ENCODE results near the gene USH2A. TPM values are rescaled to one million over a fixed set of nuclear protein-coding genes. Genes with fewer than 3 reads are reported as not detected.
A peak's percentile ranks its signal among the peaks of the same experiment; 100 is the strongest.

Gene USH2A
- total RNA-seq, 1 experiment from 2014 or later = 0.80 TPM

DNA sequence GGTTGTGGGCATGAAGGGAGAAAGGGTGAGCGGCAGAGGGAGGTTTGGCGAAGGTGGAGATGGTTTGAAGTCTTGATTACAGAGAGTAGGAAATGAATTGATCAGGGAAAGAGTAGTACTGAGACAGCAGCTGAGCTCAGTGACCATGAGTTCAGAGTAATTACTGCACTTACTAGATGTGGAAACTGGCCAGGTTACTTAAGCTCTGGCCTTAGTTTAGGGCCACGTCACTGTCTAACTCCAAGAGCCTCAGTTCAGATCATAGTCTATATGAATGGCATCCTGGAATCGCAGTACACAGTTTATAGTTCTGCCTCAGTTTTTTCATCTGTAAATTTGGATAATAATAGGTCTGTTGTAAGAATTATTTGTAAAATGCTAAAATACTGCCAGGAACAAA is 778.1 kb downstream of the USH2A start:
- DNase-seq = no peak
- H3K36me3 ChIP-seq (replicated peaks; ENCODE audit: control insufficient read depth, insufficient read depth, low read length) = no peaks in the 10 kb centered on the region
- H3K27me3 ChIP-seq (ENCODE audit: control insufficient read depth, insufficient read depth, low read length) = no peaks in the 10 kb centered on the region
- H3K4me3 ChIP-seq (ENCODE audit: insufficient read depth, low read depth, low read length) = no peak overlapping the region

DNA sequence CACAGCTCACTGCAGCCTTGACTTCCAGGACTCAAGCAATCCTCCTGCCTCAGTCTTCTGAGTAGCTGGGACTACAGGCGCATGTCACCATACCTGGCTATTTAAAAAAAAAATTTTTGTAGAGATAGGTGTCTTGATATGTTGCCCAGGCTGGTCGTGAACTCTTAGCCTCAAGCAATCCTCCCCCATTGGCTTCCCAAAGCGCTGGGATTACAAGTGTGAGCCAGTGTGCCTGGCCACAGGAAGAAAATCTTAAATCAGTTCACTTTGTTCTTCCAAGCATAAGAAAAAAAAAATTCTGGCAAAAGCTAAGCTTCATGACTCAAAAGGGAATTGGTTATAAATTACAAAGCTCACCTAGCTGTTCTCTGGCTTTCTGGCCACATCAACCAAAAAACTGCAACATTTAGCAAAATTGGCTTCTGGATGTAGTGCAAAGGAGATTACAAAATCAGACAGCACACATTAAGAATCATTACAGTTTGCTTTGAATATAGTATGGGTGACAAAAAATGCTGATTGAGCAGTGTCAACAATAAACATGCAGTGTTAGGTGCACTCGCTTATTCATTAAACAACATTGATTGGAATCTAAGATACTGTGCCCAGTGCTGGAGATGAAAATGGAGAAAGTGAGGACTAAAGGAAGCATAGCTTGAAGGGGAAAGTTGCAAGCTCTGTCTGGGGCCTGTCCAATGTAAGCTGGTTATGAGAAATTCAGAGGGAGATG is 779.5 kb downstream of the USH2A start:
- DNase-seq = no peak
- Histone ChIP-seq H3K4me3 (ENCODE audit: insufficient read depth, low read depth, low read length) (no peak overlapping the region), H3K27me3 (ENCODE audit: control insufficient read depth, insufficient read depth, low read length) (no peaks in the 10 kb centered on the region), H3K36me3 (replicated peaks; ENCODE audit: control insufficient read depth, insufficient read depth, low read length) (no peaks in the 10 kb centered on the region)

DNA sequence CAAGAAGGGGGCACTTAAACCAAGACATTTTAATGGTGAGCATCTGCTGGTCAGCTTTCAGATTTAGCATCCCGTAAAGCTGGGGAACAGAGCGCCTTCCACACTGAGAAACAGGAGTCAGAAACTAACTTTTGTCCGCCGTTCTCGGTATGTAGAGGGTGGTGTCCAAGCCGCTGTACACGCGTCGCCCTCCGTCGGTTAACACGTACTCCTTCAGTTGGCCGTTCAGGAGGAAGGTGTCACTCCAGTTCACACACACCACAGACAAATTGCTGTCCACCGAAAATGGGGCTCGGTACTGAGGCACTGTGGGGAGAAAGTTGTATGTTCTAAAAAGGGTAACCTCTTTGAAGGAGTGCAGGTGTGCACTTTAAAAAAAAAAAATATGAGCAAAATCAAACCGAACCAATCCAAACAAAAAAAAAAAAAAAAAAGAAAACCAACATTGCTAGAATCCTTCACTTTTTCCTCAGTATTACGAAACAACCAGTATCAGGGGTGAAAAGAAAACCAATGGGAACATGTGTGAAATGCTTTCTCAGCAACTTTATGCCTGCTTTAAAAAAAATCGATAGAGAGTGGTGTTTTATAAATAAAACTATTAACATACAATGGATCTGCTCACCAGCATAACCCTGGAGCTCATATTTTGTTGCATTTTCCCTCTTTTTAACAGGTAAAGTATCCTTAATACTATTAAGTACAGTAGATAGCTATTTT is 782.7 kb downstream of the USH2A start:
- DNase-seq = no peak
- Histone ChIP-seq H3K4me3 (ENCODE audit: insufficient read depth, low read depth, low read length) (no peak overlapping the region), H3K36me3 (replicated peaks; ENCODE audit: control insufficient read depth, insufficient read depth, low read length) (no peaks in the 10 kb centered on the region), H3K27me3 (ENCODE audit: control insufficient read depth, insufficient read depth, low read length) (no peaks in the 10 kb centered on the region)

DNA sequence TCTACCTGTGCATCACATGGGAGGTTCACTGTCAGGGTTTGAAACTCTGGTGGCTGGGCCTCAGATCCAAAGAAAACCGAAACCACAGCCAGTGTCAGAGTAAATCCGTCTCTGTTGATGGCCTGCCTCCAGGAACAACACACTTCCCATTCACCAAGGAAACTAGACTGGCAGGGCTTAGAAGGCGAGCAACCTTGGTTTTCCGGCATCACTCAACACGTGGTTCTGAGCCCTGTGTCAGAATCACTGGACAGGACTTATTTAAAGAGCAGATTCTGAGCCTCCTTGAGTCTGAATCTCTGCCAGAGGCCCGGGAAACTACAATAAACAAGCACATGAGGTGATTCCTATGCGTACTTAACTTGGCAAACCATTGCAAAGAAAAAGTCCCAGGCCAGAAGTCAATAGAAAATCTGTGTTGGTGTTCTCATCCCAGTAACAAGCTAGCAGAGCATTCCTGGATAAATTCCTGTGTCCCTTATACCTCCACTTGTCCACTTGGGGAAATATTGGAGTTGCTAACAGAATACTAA is 786.1 kb downstream of the USH2A start:
- DNase-seq = peak; percentile 8
- no peaks in the 10 kb centered on the region for H3K27me3 ChIP-seq (ENCODE audit: control insufficient read depth, insufficient read depth, low read length)
- no peak overlapping the region for H3K4me3 ChIP-seq (ENCODE audit: insufficient read depth, low read depth, low read length)
- H3K36me3 ChIP-seq (replicated peaks; ENCODE audit: control insufficient read depth, insufficient read depth, low read length) = no peaks in the 10 kb centered on the region

DNA sequence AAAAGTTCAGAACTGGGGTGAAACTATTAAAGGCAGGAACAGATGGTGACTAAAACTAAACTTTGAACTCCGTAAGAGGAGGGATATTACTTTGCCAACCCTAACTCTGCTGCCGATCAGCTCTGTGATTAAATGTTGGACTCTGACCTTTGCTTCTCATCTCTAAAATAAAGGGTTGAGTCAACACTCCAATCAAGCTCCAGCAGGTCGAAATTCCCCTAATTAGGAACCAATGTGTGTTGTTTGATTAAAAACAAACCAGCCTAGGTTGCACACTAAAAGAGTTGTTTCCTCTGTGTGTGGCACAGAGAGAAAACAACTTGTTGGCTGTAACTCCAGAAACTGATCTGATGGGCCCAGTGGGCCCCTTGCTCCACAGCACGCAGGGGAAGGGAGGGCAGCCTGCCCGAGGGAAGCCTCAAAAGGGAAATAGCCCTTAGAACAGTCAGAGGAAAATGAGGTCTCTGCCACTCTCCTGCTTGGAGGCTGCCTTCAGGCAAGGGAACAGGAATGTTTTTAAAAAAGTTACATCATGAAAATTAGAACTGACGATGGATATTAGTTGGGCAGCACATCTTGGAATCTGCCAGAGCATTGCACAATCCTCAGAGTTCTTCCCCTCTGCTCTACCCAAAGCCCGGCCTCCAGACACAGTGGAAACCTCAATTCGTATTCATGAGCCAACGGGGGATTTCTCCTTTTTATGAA is 786.8 kb downstream of the USH2A start:
- Histone ChIP-seq H3K4me3 (ENCODE audit: insufficient read depth, low read depth, low read length) (no peak overlapping the region), H3K27me3 (ENCODE audit: control insufficient read depth, insufficient read depth, low read length) (no peaks in the 10 kb centered on the region), H3K36me3 (replicated peaks; ENCODE audit: control insufficient read depth, insufficient read depth, low read length) (no peaks in the 10 kb centered on the region)
- peak; percentile 21 for DNase-seq

DNA sequence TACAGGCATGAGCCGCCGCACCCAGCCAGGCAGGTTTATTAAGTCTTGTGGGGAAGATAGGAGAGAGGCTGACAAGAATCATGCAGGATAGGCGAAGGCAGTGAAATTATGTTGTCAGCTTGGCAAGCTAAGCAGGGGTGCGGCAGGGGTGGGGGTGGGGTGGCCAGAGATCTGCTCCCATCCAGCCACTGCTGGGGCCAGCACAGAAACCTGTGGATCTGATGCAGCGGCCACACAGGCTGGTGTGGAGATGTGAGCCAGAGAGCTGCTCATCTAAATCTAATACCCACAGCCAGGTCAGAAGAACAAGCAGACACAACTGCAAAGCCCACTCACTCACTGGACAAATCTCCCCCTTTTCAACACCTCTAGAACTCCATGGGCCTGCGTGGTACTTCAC is 787.4 kb downstream of the USH2A start:
- Histone ChIP-seq H3K4me3 (ENCODE audit: insufficient read depth, low read depth, low read length) (no peak overlapping the region), H3K36me3 (replicated peaks; ENCODE audit: control insufficient read depth, insufficient read depth, low read length) (no peaks in the 10 kb centered on the region), H3K27me3 (ENCODE audit: control insufficient read depth, insufficient read depth, low read length) (no peaks in the 10 kb centered on the region)
- no peak for DNase-seq

DNA sequence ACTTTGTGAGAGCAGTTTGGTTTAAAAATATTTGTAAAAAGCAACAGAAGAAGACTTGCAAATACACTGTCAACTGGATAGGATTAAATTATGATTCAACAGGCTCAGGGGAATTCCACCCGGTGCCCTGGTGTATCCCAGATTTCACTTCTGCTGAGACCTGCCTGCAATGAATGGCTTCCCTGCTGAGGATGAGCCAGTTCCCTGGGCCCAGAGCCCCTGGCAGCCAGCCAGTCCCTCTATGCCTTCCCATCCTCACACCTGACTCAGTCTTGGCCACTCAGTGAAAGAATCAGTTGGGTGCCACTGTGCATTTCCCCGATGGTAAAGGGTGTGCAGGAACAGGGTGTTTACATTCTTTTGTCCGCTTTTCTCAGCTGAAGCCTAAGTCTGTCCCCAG is 791.8 kb downstream of the USH2A start:
- no peak overlapping the region for H3K4me3 ChIP-seq (ENCODE audit: insufficient read depth, low read depth, low read length)

DNA sequence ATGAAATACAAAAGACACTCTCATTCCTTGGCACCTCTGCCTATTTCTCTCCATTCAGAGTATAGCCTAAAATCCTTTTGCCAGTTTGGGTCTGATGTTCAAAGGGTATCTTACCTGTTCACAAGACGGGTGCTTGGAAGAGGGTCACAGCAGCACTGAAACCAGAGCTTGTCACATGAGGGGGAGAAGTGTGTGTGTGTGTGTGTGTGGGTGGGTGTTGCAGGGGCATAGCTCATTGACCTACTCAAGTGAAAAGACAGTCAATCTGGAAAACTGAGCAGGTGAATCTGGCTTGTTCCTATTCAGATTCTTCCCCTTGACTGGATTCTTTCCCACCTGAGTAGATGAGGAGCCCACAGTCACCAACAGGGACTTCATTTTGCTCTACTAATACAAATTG is 792.2 kb downstream of the USH2A start:
- DNase-seq = no peak
- H3K36me3 ChIP-seq (replicated peaks; ENCODE audit: control insufficient read depth, insufficient read depth, low read length) = no peaks in the 10 kb centered on the region
- H3K27me3 ChIP-seq (ENCODE audit: control insufficient read depth, insufficient read depth, low read length) = no peaks in the 10 kb centered on the region
- H3K4me3 ChIP-seq (ENCODE audit: insufficient read depth, low read depth, low read length) = no peak overlapping the region

More for the DNA sequence above, 791.8 kb downstream of the USH2A start:
- no peaks in the 10 kb centered on the region for H3K27me3 ChIP-seq (ENCODE audit: control insufficient read depth, insufficient read depth, low read length)
- no peaks in the 10 kb centered on the region for H3K36me3 ChIP-seq (replicated peaks; ENCODE audit: control insufficient read depth, insufficient read depth, low read length)
- DNase-seq = peak; percentile 36

DNA sequence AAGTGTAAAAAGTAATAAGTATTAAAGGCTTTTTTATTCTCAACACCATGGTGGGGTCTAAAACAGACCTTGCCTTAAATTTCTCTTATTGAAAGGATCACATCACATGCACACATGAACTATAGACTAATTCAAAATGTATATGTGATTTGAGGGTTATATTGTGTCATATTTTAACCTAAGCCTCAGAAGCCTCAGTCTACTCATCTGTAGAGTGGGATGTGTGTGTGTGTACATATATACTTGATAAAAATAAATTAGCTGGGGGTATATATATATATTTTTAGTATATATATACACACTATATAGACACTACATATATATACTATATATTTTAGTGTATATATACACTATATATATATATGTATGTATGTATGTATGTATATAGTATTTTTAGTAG is 797.3 kb downstream of the USH2A start:
- Histone ChIP-seq H3K27me3 (ENCODE audit: control insufficient read depth, insufficient read depth, low read length) (no peaks in the 10 kb centered on the region), H3K36me3 (replicated peaks; ENCODE audit: control insufficient read depth, insufficient read depth, low read length) (no peaks in the 10 kb centered on the region; the same call in 1 of the 2 replicates), H3K4me3 (ENCODE audit: insufficient read depth, low read depth, low read length) (no peak overlapping the region)
- no peak for DNase-seq

DNA sequence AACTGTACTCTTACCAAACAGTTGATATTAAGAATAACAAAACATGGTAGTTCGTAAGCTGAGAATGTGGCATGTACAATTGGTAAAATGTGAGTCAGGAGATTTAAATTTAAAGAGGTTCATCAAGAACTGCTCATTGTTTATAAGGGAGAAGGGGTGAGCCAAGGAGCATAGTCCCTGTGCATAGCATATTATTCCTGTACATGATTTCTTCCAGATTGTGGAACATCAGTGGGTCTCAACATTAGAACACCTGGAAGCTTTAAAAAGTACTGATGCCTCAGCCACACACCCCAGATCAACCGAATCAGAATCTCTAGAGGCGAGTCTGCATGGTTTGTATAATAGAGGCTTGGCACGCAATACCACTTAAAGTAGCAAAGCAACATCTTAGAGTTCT is 800.1 kb downstream of the USH2A start:
- DNase-seq = no peak

DNA sequence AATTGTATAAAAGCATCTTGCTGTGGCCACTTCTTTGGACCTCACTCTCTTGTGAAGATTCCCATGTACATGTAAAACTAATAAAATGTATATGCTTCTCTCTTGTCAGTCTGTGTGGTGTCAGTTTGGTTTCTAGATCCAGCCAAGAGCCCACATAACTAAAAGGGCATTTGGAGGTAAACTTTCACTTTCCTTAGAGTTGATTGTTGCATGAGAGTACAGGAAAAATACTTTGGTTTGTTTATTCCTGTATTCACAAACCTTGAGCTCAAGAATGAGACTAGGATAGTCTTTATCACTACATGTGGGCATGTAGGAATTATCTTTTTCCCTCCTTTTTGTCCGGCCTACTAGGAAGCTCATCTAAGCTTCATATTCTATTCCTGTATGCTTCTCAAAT is 805.3 kb downstream of the USH2A start:
- DNase-seq = no peak
- H3K4me3 ChIP-seq (ENCODE audit: insufficient read depth, low read depth, low read length) = no peak overlapping the region
- peaks cover 5% of the 10 kb centered on the region for H3K36me3 ChIP-seq (replicated peaks; ENCODE audit: control insufficient read depth, insufficient read depth, low read length)
- H3K27me3 ChIP-seq (ENCODE audit: control insufficient read depth, insufficient read depth, low read length) = no peaks in the 10 kb centered on the region

More for the DNA sequence above, 800.1 kb downstream of the USH2A start:
- Histone ChIP-seq H3K36me3 (replicated peaks; ENCODE audit: control insufficient read depth, insufficient read depth, low read length) (peaks cover 3% of the 10 kb centered on the region), H3K27me3 (ENCODE audit: control insufficient read depth, insufficient read depth, low read length) (no peaks in the 10 kb centered on the region), H3K4me3 (ENCODE audit: insufficient read depth, low read depth, low read length) (no peak overlapping the region)

DNA sequence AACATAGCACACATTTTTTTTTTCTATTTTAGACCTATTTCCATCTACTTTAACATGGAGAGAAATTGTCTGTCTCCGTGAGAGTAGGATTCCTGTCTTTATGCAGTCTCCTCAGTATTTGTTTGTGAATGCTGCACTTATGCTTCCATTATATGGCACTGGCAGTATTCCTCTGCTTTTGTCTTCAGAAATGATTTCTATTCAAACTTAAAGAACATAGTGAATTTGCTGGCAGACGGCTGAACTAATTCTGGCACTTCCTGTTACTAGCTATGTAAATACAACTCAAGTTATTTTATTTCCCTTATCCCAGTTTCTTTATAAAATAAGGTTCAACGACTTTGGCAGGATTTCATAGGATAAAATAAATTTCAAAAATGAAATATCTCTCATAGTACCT is 810.9 kb downstream of the USH2A start:
- peaks cover 10% of the 10 kb centered on the region for H3K36me3 ChIP-seq (replicated peaks; ENCODE audit: control insufficient read depth, insufficient read depth, low read length)
- H3K4me3 ChIP-seq (ENCODE audit: insufficient read depth, low read depth, low read length) = no peak overlapping the region
- DNase-seq = no peak

DNA sequence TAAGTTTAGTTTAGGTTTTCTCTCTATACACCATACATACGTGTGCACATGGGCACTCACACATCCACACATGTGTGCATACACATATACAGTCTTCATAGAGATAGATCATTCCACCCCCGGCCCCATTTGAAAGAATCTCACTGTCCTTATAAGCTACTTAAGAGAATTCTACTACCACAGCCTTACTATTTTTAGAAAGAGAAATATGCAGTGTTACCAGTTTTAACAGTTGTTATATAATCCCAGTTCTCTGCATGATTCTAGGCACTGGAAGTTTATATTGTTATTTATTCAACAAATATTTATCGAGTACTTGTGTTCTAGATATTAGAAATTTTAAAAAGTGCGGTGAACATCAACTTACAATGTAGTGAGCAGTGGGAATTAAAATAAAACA is 814.6 kb downstream of the USH2A start:
- Histone ChIP-seq H3K36me3 (replicated peaks; ENCODE audit: control insufficient read depth, insufficient read depth, low read length) (peaks cover 10% of the 10 kb centered on the region), H3K4me3 (ENCODE audit: insufficient read depth, low read depth, low read length) (no peak overlapping the region), H3K27me3 (ENCODE audit: control insufficient read depth, insufficient read depth, low read length) (no peaks in the 10 kb centered on the region)
- DNase-seq = no peak

More for the DNA sequence above, 810.9 kb downstream of the USH2A start:
- H3K27me3 ChIP-seq (ENCODE audit: control insufficient read depth, insufficient read depth, low read length) = no peaks in the 10 kb centered on the region

DNA sequence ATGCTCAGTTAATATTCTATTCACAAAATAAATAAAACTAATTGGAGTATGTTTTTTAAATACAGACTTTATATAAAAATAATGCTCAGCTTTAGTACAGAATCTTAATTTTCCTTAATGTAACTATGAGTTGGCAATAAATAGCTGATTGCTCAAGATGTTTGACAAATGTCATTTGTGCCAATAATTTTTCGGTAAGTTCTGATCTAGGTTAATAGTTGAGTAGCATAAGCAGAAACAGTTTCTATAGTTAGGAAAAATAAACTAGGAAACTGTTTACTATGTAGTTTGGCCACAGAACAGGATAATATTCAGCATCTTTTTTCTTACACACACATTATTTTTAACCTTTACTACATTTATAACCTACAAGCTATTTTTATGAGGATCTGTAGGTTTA is 815.8 kb downstream of the USH2A start:
- Histone ChIP-seq H3K4me3 (ENCODE audit: insufficient read depth, low read depth, low read length) (no peak overlapping the region), H3K36me3 (replicated peaks; ENCODE audit: control insufficient read depth, insufficient read depth, low read length) (peaks cover 6% of the 10 kb centered on the region), H3K27me3 (ENCODE audit: control insufficient read depth, insufficient read depth, low read length) (no peaks in the 10 kb centered on the region)
- DNase-seq = no peak
